IPS-20b (cell line): ENCODE results near the gene PPP1R3F.
A peak's percentile ranks its signal among the peaks of the same experiment; 100 is the strongest.

ENCODE experiments used
- H3K27ac ChIP-seq: one replicate; pipeline ENCODE4 v1.5.1; 2013; ENCODE audit warnings: low read length
- H3K27me3 ChIP-seq: 2 replicates; pipeline ENCODE4 v1.6.1; 2013; ENCODE audit warnings: mild to moderate bottlenecking, low read length, inconsistent platforms; ENCODE audit not compliant: insufficient read depth
- H3K36me3 ChIP-seq: 2 replicates; pipeline ENCODE4 v1.6.1; 2013; ENCODE audit warnings: low read depth, mild to moderate bottlenecking, inconsistent platforms, low read length, moderate library complexity; ENCODE audit not compliant: insufficient read depth
- H3K4me1 ChIP-seq: 2 replicates; pipeline ENCODE4 v1.6.1; 2013; ENCODE audit warnings: mild to moderate bottlenecking, control low read depth, inconsistent platforms, low read length, moderate library complexity; ENCODE audit not compliant: insufficient read depth
- H3K4me3 ChIP-seq: 2 replicates; pipeline ENCODE4 v1.5.1; 2013; ENCODE audit warnings: mild to moderate bottlenecking, low read length, inconsistent platforms
- H3K9ac ChIP-seq: 2 replicates; pipeline ENCODE4 v1.6.1; 2013; ENCODE audit warnings: low read depth, mild to moderate bottlenecking, inconsistent platforms, low read length, moderate library complexity
- H3K9me3 ChIP-seq: 2 replicates; pipeline ENCODE4 v1.6.1; 2013; ENCODE audit warnings: mild to moderate bottlenecking, low read depth, low read length, inconsistent platforms; ENCODE audit not compliant: insufficient read depth

Gene PPP1R3F

GRCh38 chrX:49264460-49264859 lies 5.1 kb upstream of the PPP1R3F start, which contains the start of gene FOXP3:
FOXP3 (minus strand) TSS chrX:49264710; CDS start chrX:49258505, 6,205 bp downstream.
- H3K27me3 ChIP-seq, result no peaks in the 10 kb centered on the region
- no peaks in the 10 kb centered on the region for H3K36me3 ChIP-seq
- H3K4me1 ChIP-seq, result no peaks in the 10 kb centered on the region

GRCh38 chrX:49266523-49267445 lies 2.8 kb upstream of the PPP1R3F start:
- Histone ChIP-seq H3K9ac (no peak overlapping the region), H3K9me3 (no peaks in the 10 kb centered on the region), H3K36me3 (peaks cover 4% of the 10 kb centered on the region; the same call in 1 of the 2 replicates), H3K4me3 (no peak overlapping the region), H3K4me1 (no peaks in the 10 kb centered on the region; the same call in 1 of the 2 replicates), H3K27ac (no peak overlapping the region), H3K27me3 (no peaks in the 10 kb centered on the region)

More at GRCh38 chrX:49264460-49264859, 5.1 kb upstream of the PPP1R3F start, which contains the start of gene FOXP3:
- H3K9me3 ChIP-seq, result no peaks in the 10 kb centered on the region
- no peak within 1 kb of the TSS for H3K27ac ChIP-seq
- no peak within 1 kb of the TSS for H3K9ac ChIP-seq
- H3K4me3 ChIP-seq, result no peak within 1 kb of the TSS

GRCh38 chrX:49268702-49269009 lies 937 bp upstream of the PPP1R3F start:
- Histone ChIP-seq H3K36me3 (peaks cover 18% of the 10 kb centered on the region; the same call in 1 of the 2 replicates), H3K4me3 (peak overlapping the region; percentile 74), H3K27ac (peak overlapping the region; percentile 85), H3K9ac (peak overlapping the region; percentile 82; the same call in 1 of the 2 replicates), H3K27me3 (no peaks in the 10 kb centered on the region), H3K9me3 (no peaks in the 10 kb centered on the region), H3K4me1 (no peaks in the 10 kb centered on the region; the same call in 1 of the 2 replicates)

- H3K36me3 ChIP-seq, result peaks cover 20% of the 10 kb centered on the region; the same call in 1 of the 2 replicates
- H3K4me1 ChIP-seq, result no peaks in the 10 kb centered on the region; the same call in 1 of the 2 replicates
- H3K27me3 ChIP-seq, result no peaks in the 10 kb centered on the region
- peak overlapping the region; percentile 85 for H3K27ac ChIP-seq
- H3K9me3 ChIP-seq, result no peaks in the 10 kb centered on the region
- H3K4me3 ChIP-seq, result peak overlapping the region; percentile 74
- H3K9ac ChIP-seq, result peak overlapping the region; percentile 84; the same call in 1 of the 2 replicates
Observed at GRCh38 chrX:49269010-49269766, 405 bp upstream of the PPP1R3F start.

- Histone ChIP-seq H3K27me3 (no peaks in the 10 kb centered on the region), H3K9me3 (no peaks in the 10 kb centered on the region), H3K4me3 (peak overlapping the region; percentile 59; the same call in 1 of the 2 replicates), H3K4me1 (no peaks in the 10 kb centered on the region; the same call in 1 of the 2 replicates), H3K9ac (peak overlapping the region; percentile 84; the same call in 1 of the 2 replicates), H3K36me3 (peaks cover 20% of the 10 kb centered on the region; the same call in 1 of the 2 replicates), H3K27ac (no peak overlapping the region)
Observed at GRCh38 chrX:49270249-49270921, 792 bp downstream of the PPP1R3F start.

GRCh38 chrX:49271341-49271740 lies 1.7 kb downstream of the PPP1R3F start:
- H3K27me3 ChIP-seq, result no peaks in the 10 kb centered on the region
- no peaks in the 10 kb centered on the region for H3K9me3 ChIP-seq
- H3K4me3 ChIP-seq, result peak overlapping the region; percentile 59
- H3K27ac ChIP-seq, result no peak overlapping the region
- H3K9ac ChIP-seq, result no peak overlapping the region; the same call in 1 of the 2 replicates
- no peaks in the 10 kb centered on the region; the same call in 1 of the 2 replicates for H3K4me1 ChIP-seq
- peaks cover 20% of the 10 kb centered on the region; the same call in 1 of the 2 replicates for H3K36me3 ChIP-seq

- Histone ChIP-seq H3K36me3 (peaks cover 20% of the 10 kb centered on the region; the same call in 1 of the 2 replicates), H3K9ac (no peak overlapping the region), H3K9me3 (no peaks in the 10 kb centered on the region), H3K4me3 (peak overlapping the region; percentile 35; the same call in 1 of the 2 replicates), H3K27ac (no peak overlapping the region), H3K4me1 (no peaks in the 10 kb centered on the region; the same call in 1 of the 2 replicates), H3K27me3 (no peaks in the 10 kb centered on the region)
Observed at GRCh38 chrX:49272421-49272820, 2.8 kb downstream of the PPP1R3F start.

- H3K27ac ChIP-seq, result no peak overlapping the region
- no peaks in the 10 kb centered on the region for H3K27me3 ChIP-seq
- no peak overlapping the region for H3K9ac ChIP-seq
- no peak overlapping the region for H3K4me3 ChIP-seq
- no peaks in the 10 kb centered on the region for H3K9me3 ChIP-seq
- H3K36me3 ChIP-seq, result peaks cover 20% of the 10 kb centered on the region; the same call in 1 of the 2 replicates
- no peaks in the 10 kb centered on the region; the same call in 1 of the 2 replicates for H3K4me1 ChIP-seq
Observed at GRCh38 chrX:49273181-49273727, 3.7 kb downstream of the PPP1R3F start.

- no peak overlapping the region for H3K9ac ChIP-seq
- 0 out of 2 replicates have a peak, but pooled peaks cover 16% of the 10 kb centered on the region for H3K36me3 ChIP-seq
- no peak overlapping the region for H3K4me3 ChIP-seq
- H3K9me3 ChIP-seq, result no peaks in the 10 kb centered on the region
- H3K4me1 ChIP-seq, result no peaks in the 10 kb centered on the region; the same call in 1 of the 2 replicates
- H3K27me3 ChIP-seq, result no peaks in the 10 kb centered on the region
- H3K27ac ChIP-seq, result no peak overlapping the region
Observed at GRCh38 chrX:49276207-49276606, 6.6 kb downstream of the PPP1R3F start.

GRCh38 chrX:49276671-49277534 lies 7.3 kb downstream of the PPP1R3F start:
- H3K36me3 ChIP-seq, result 0 out of 2 replicates have a peak, but pooled peaks cover 16% of the 10 kb centered on the region

More at GRCh38 chrX:49276671-49277534, 7.3 kb downstream of the PPP1R3F start:
- no peaks in the 10 kb centered on the region for H3K27me3 ChIP-seq
- no peaks in the 10 kb centered on the region for H3K4me1 ChIP-seq
- no peak overlapping the region for H3K9ac ChIP-seq
- H3K9me3 ChIP-seq, result no peaks in the 10 kb centered on the region
- H3K4me3 ChIP-seq, result no peak overlapping the region
- no peak overlapping the region for H3K27ac ChIP-seq
